HG03064 (cell line): ENCODE results near the gene ZC3H13.

Experiments used
- ATAC-seq: cut with Tn5 transposase; IDR thresholded peaks from one replicate; pipeline ENCODE4 v1.9.1; 2021; ENCODE audit warnings: low read depth; ENCODE audit not compliant: unreplicated experiment

ZC3H13 gene

DNA sequence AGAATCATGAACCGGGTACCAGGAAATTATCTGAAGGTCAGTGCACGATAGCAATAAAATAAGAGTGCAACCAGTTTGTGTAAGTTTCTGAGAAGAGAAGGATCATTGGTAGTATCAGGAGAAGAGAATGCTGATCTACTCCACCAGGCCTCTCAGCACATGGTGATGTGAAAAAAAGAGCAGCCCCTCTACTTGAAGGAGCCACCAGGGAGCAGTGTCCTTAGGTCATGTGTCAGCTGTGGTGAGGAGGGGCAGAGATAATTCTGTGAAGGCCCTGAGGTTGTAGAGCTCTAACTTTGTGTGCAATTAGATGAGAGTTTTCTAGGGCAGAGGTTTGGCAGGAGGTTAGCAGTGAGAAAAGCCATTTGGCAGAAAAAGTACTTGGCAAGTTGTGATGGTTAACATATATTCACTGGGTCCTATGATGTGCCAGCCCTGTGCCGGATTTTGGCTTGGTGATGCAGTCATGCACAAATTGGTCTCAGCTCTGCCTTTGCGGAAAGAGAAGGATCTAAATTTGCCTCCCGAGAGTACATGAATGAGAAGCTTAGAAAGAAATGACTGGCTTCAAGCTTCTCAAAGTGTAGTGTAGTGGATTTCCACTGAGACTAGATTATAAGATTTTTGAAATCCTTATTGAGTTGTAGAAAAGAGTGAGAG is 19.2 kb upstream of the ZC3H13 start:
- peak; percentile 91 for ATAC-seq

DNA sequence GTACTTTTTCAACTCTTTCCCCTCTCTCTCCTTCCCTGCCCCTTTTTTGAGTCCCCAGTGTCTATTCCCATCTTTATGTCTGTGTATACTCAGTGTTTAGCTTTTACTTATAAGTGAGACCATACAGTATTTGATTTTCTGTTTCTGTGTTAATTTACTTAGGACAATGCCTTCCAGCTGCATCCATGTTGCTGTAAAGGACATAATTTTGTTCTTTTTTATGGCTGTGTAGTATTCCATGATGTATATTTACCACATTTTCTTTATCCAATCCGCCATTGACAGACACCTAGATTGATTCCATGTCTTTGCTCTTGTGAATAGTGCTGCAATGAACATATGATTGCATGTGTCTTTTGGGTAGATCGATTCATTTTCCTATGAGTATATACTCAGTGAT is 10.7 kb upstream of the ZC3H13 start:
- ATAC-seq = no peak

- no peak for ATAC-seq
Measured at GRCh38 chr13:46062185-46062584, 9.6 kb upstream of the ZC3H13 start.

DNA sequence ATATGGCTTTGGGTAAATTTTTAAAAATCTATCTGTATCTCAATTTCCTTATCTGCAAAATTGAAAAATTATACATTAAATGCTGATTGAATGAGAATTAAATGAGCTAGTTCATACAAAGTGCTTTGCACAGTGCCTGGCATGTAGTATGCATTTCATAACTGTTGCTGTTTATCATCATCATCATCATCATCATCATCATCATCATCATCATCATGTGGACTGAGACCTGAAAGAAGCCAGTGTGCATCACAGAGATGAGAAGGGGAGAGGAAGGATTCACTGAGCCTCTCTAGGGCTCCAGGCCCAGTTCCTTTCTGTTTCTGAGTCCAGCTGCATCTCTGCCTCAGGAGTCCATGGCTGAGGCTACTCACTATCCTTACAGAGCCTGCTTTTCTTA is 6.9 kb upstream of the ZC3H13 start:
- no peak for ATAC-seq

GRCh38 chr13:46058268-46058667 is 5.7 kb upstream of the ZC3H13 start:
- no peak for ATAC-seq

DNA sequence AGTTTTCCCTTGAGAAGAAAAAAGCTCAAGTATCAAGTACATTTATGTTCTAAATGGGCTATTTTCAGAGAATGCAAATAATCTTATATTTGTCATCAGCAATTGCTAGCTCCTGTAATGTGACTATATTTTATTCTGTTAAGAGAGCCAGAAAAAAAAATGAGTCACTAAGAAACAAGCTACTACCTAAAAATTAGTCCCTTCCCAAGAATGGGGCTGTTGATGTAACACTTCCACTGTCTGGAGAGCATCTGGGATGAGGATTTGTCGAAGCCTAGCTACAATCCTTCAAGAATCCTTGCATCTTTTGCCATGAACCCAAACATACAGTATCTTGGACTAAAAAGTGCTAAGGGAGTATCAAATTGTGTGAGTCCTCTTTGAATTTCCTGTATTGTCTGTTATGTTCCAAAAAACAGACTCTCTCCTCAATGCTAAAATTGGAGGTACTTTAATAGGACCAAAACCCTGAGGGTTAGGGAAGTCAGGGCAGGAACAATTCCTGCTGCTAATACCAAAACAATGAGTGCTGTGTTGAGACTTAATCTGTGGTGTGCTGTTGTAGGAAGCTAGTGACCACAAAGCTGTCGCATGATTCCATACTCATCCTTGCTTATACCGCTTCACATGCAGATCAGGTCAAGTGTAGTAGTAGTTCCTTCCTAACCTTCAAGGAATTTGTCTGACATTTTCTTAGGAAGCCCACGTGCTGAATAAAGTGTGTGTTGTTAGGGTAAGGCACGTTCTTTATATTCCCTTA is 4.9 kb upstream of the ZC3H13 start:
- ATAC-seq = no peak

- ATAC-seq = no peak
Measured at GRCh38 chr13:46053162-46054012, 841 bp upstream of the ZC3H13 start.

- ATAC-seq = peak; percentile 16
Measured at GRCh38 chr13:46051968-46052318, 603 bp downstream of the ZC3H13 start.

GRCh38 chr13:46050771-46051170 is 1.8 kb downstream of the ZC3H13 start:
- no peak for ATAC-seq

DNA sequence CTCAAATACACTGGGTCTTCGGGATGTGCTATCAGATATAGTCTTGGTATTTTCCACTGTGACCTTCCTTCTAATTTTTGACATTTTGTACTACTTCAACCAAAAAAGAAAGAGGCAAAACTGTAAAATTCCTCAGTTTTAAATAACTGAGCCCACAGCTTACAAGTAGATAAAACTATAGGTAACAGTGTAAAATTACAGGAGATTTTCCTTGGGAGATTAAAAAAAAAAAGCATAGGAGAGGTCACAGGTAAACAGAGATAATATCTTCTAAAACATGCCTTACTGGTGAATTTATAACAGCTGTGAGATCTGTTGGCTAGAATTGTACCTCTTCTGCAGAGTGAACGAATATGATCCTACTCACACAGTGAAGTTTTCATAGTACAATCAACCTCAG is 7.1 kb downstream of the ZC3H13 start:
- no peak for ATAC-seq

- no peak for ATAC-seq
Measured at GRCh38 chr13:46043647-46044046, 8.9 kb downstream of the ZC3H13 start.

- no peak for ATAC-seq
Measured at GRCh38 chr13:46041419-46041839, 11.1 kb downstream of the ZC3H13 start.

- no peak for ATAC-seq
Measured at GRCh38 chr13:46040763-46041162, 11.8 kb downstream of the ZC3H13 start.

DNA sequence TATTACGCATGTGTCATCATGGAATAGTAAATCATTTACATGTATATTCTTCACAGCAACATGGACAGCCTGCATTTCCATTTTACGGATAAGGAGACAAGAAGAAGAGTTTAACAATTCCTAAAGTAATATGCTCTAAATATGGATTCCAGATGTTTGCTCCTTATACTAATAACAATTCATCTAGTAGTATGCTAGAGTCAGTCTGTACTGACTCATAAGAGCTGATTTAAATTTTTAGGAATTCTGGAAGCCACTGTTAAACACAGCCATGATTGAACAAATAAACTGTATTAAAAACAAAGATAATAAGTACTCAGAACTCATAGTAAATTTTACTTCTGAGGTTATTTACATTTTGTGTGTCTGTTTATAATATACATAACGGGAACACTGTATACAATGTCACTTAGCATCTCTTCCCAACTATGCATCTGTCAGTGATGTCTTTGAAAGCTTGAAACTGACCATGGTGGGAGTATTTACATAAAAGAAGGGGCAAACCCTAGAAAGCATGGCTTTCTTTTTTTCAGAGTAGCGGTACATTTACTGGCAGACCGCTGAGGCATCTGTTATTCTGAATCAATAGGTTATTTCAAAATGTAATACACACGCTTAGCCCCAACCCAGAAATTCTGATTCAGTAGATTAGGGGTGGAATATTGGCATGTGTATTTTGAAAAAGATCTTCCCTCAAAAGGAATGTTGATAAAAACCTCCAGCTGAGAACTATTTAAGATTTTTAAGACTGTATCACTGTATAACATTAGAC is 12.9 kb downstream of the ZC3H13 start:
- no peak for ATAC-seq

DNA sequence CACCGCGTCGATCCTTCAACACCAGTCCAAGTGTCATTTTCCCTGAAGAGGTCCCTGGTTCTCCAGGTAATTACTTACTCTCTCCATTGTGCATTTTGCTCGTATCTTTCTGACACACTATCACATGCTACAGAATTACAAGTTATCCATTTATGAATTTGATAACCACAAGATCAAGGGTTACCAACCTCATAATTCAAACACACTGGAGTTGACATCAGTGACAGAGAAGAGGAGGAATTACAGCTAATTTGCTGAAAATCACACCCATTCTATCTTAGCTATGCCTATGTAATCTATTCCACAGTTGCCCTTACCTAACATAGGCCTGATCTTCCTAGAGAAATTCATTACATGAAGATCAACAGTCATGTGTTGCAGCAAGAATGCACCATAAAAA is 14.2 kb downstream of the ZC3H13 start:
- no peak for ATAC-seq

DNA sequence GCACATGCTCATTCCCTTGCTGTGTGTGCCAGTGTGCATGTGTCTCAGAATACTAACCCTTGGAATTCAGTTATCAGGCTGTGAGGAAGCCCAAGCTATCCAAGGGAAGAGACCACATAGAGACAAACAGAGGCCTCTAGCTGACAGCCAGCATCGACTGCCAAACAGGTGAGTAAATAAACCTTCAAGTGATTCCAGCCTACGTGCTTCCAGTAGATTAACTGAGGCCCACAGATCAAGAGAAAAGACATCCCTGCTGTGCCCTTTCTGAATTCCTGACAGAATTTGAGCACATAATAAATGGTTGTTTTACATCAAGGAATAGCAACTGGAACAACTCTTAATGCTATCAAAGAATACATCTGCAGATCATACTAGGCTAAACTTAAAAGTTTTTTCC is 17.5 kb downstream of the ZC3H13 start:
- no peak for ATAC-seq

DNA sequence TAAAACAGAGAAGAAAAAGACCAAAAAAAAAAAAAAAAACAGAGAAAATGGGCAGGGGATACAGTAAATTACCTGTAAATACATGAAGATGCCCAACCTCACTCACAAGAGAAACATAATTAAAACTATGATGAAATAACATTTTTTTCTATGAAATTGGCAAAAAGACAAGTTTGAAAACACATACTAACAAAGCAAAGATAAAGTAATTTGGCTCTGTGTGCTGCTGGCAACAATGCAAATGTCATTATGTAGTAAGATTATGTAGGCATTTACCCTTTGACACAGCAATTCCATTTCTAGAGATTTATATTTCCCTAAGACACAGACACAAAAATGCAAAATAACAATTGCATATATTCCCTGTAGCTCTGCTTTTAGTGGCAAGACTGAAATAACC is 20.2 kb downstream of the ZC3H13 start:
- no peak for ATAC-seq

DNA sequence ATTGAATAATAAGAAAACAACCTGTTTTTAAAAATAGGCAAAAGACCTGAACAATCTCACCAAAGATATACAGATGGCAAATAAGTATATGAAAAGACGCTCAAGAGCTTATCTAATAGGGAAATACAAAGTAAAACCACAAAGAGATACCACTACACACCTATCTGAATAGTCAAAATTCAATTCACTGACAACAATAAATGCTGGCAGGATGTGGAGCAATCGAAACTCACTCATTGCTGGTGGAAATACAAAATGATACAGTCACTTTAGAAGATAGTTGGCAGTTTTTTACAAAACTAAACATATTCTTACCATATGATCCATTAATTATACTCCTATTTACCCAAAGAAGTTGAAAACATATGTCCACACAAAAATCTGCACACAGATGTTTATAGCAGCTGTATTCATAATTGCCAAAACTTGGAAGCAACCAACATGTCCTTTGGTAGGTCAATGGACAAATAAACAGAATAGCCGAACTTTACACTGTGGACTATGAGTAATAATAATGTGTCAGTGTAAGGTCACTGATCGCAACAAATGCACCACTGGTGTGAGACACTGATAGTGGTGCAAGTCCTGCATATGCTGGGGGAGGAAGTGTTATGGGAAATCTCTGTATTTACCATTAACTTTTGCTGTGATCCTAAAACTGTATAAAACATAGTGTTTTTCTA is 20.8 kb downstream of the ZC3H13 start:
- ATAC-seq = no peak

DNA sequence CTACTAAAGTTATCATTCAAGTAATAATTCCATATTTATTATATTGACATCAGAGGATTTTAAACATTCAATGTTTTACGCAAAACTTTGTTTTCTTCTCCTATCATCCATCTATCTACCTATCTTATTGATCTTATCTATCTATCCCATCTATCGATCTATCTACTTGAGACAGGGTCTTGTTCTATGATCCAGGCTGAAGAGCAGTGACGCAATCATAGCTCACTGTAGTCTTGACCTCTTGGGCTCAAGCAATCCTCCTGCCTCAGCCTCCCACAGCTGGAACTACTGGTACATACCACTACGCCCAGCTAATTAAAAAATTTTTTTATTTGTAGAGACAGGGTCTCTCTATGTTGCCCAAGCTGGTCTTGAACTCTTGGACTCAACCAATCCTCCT is 27.4 kb downstream of the ZC3H13 start:
- ATAC-seq = no peak

DNA sequence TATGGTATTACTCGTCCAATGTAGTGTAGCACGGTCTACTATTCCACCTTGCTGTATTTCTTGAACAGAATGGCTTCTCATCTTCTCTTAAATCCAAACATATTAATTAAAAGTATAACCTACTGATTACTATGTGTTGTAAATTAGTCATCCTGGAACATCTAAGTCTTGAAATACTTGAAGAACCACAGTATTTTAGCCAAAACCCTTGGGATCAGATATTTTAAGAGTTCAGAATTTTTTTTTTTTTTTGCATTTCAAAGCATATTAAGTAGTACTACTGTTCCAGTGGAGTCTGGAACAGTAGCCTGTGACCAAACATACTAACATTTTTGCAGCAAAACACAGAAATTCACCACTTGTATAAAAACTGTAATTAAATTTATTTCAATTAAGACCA is 30.1 kb downstream of the ZC3H13 start:
- no peak for ATAC-seq
